ENCODE data around the gene GPR25. TPM values are rescaled to one million over a fixed set of nuclear protein-coding genes. Genes with fewer than 3 reads are reported as not detected.
A peak's percentile ranks its signal among the peaks of the same experiment; 100 is the strongest.

The GPR25 gene
- total RNA-seq, 3 donors from 2014 or later: not detected

- no peaks in the 10 kb centered on the region for H3K36me3 ChIP-seq (ENCODE audit: low read depth)
- peaks cover 40% of the 10 kb centered on the region for H3K4me1 ChIP-seq (ENCODE audit: low read depth)
- H3K4me3 ChIP-seq: no peak overlapping the region
- ATAC-seq (no peak), DNase-seq (peak in 1 of 3 donors; percentile 36)
- H3K9me3 ChIP-seq: no peaks in the 10 kb centered on the region
- intact Hi-C loops (cut with DNase I, micrococcal nuclease): no loop called here
- no peak for TF ChIP-seq CTCF (IDR thresholded peaks at IDR 0.05)
Measured at GRCh38 chr1:200899451-200899915, 26.7 kb downstream of the GPR25 start.

GRCh38 chr1:200899954-200900867 lies 27.4 kb downstream of the GPR25 start:
- Histone ChIP-seq H3K9me3 (no peaks in the 10 kb centered on the region), H3K4me1 (ENCODE audit: low read depth) (peaks cover 45% of the 10 kb centered on the region), H3K36me3 (ENCODE audit: low read depth) (no peaks in the 10 kb centered on the region), H3K4me3 (no peak overlapping the region)
- ATAC-seq: no peak
- no peak for TF ChIP-seq CTCF (IDR thresholded peaks at IDR 0.05)
- intact Hi-C loops (cut with DNase I, micrococcal nuclease): no loop called here
- peak in 1 of 3 donors; percentile 57 for DNase-seq

GRCh38 chr1:200900877-200901276 lies 28.1 kb downstream of the GPR25 start:
- no peak for TF ChIP-seq CTCF (IDR thresholded peaks at IDR 0.05)
- DNase-seq (peak in 1 of 3 donors; percentile 47), ATAC-seq (no peak)
- Histone ChIP-seq H3K36me3 (ENCODE audit: low read depth) (no peaks in the 10 kb centered on the region), H3K4me3 (no peak overlapping the region), H3K4me1 (ENCODE audit: low read depth) (peaks cover 52% of the 10 kb centered on the region), H3K9me3 (no peaks in the 10 kb centered on the region)
- intact Hi-C loops (cut with DNase I, micrococcal nuclease): no loop called here

GRCh38 chr1:200901350-200901749 lies 28.6 kb downstream of the GPR25 start:
- DNase-seq (no peak), ATAC-seq (no peak)
- H3K4me3 ChIP-seq: no peak overlapping the region
- intact Hi-C loops (cut with DNase I, micrococcal nuclease): no loop called here
- H3K4me1 ChIP-seq (ENCODE audit: low read depth): peaks cover 57% of the 10 kb centered on the region
- no peak for TF ChIP-seq CTCF (IDR thresholded peaks at IDR 0.05)
- no peaks in the 10 kb centered on the region for H3K36me3 ChIP-seq (ENCODE audit: low read depth)
- no peaks in the 10 kb centered on the region for H3K9me3 ChIP-seq

GRCh38 chr1:200901796-200902444 lies 29.1 kb downstream of the GPR25 start:
- intact Hi-C loops (cut with DNase I, micrococcal nuclease): no loop called here
- Histone ChIP-seq H3K4me1 (ENCODE audit: low read depth) (peaks cover 62% of the 10 kb centered on the region), H3K9me3 (no peaks in the 10 kb centered on the region), H3K4me3 (no peak overlapping the region), H3K36me3 (ENCODE audit: low read depth) (no peaks in the 10 kb centered on the region)
- ATAC-seq: peak; percentile 1
- TF ChIP-seq CTCF (IDR thresholded peaks at IDR 0.05): no peak
- DNase-seq: no peak
